GM12878 (cell line): ENCODE measurements around the gene MEGF6. TPM values are rescaled to one million over a fixed set of nuclear protein-coding genes. Genes with fewer than 3 reads are reported as not detected.

ENCODE experiments used
- ATAC-seq: fragments of 200-7000 bp; cut with Tn5 transposase; 3 replicates; pipeline ENCODE4 v1.9.1; 2020; ENCODE audit warnings: mild to moderate bottlenecking, moderate library complexity
- BruUV-seq: library from RNA; stranded (reverse); fragments of 400-500 nt; replicated peaks from 2 replicates; lab custom pipeline; 2021; lab: Mats Ljungman, UMichigan
- CTCF ChIA-PET: fragments of 300-600 bp; sonication (Branson Sonifier 250); formaldehyde crosslinking; extraction: SDS; loops from one replicate; lab custom pipeline; 2021; ENCODE audit warnings: inconsistent platforms; lab: Yijun Ruan, JAX
- POLR2A ChIA-PET: fragments of 350-600 bp; formaldehyde crosslinking; extraction: SDS; loops from one replicate; lab custom pipeline; 2021; ENCODE audit warnings: inconsistent platforms; lab: Charles Lee
- RAD21 ChIA-PET: fragments of 300-600 bp; sonication (Branson Sonifier 250); formaldehyde crosslinking; loops from one replicate; lab custom pipeline; 2023; ENCODE audit warnings: antibody characterized with exemption; ENCODE audit not compliant: unreplicated experiment; lab: Charles Lee
- SMC1A ChIA-PET: fragments of 300-600 bp; sonication (Branson Sonifier 250); formaldehyde crosslinking; loops from one replicate; lab custom pipeline; 2023; ENCODE audit not compliant: unreplicated experiment, uncharacterized antibody; lab: Charles Lee
- DNase-seq: peaks from one replicate; pipeline ENCODE4 v3.0.0-alpha.2; 2011; ENCODE audit warnings: low read depth, low spot score
- FAIRE-seq: peaks from 3 replicates; lab custom pipeline; 2011; peaks lifted over from hg19 to GRCh38; lab: Jason Lieb, UNC
- H2AFZ ChIP-seq: 2 replicates; pipeline ENCODE4 v1.6.0; 2011; ENCODE audit warnings: low read depth, low read length, control low read depth; ENCODE audit not compliant: control insufficient read depth
- H3K27ac ChIP-seq: 2 replicates; pipeline ENCODE4 v1.5.1; 2011; ENCODE audit warnings: control low read depth; ENCODE audit not compliant: control insufficient read depth, insufficient read depth
- H3K27me3 ChIP-seq, 2 experiments: replicated peaks in 1 of 2; 2 replicates each; pipeline versions ENCODE4 v1.6.0 to v1.6.1; 2011; ENCODE audit warnings: low read length in 1 of 2; ENCODE audit not compliant: control insufficient read depth in 2 of 2, insufficient read depth in 2 of 2
- H3K36me3 ChIP-seq, 2 experiments: 2 replicates each; pipeline ENCODE4 v1.5.1; 2011; ENCODE audit warnings: low read length in 1 of 2; ENCODE audit not compliant: control insufficient read depth in 2 of 2, insufficient read depth in 2 of 2
- H3K4me1 ChIP-seq: 2 replicates; pipeline ENCODE4 v1.6.1; 2011; ENCODE audit warnings: mild to moderate bottlenecking, low read length, moderate library complexity, mixed read lengths; ENCODE audit not compliant: control insufficient read depth, insufficient read depth
- H3K4me2 ChIP-seq: 2 replicates; pipeline ENCODE4 v1.6.0; 2011; ENCODE audit warnings: control low read depth; ENCODE audit not compliant: control insufficient read depth, insufficient read depth
- H3K4me3 ChIP-seq: fragments of 200-600 bp; sonication (generic); 2 replicates; pipeline ENCODE4 v1.5.1; 2016
- H3K79me2 ChIP-seq: 2 replicates; pipeline ENCODE4 v1.6.0; 2011; ENCODE audit warnings: low read length; ENCODE audit not compliant: control insufficient read depth, insufficient read depth
- H3K9ac ChIP-seq: 2 replicates; pipeline ENCODE4 v1.8.0; 2011; ENCODE audit warnings: low read length, control low read depth, mixed read lengths; ENCODE audit not compliant: control insufficient read depth, insufficient read depth
- H3K9me3 ChIP-seq: replicated peaks from 3 replicates; pipeline ENCODE4 v1.5.1; 2011; ENCODE audit warnings: mild to moderate bottlenecking, low read length; ENCODE audit not compliant: control insufficient read depth, insufficient read depth
- H4K20me1 ChIP-seq: 2 replicates; pipeline ENCODE4 v1.6.0; 2011; ENCODE audit not compliant: control insufficient read depth, insufficient read depth
- ESRRA ChIP-seq: IDR thresholded peaks from 2 replicates; pipeline ENCODE4 v1.6.1; 2012; ENCODE audit warnings: mild to moderate bottlenecking, low read length, improper control_type of control experiment
- NR2C2 ChIP-seq: IDR thresholded peaks from 2 replicates; pipeline ENCODE4 v1.6.1; 2011; ENCODE audit warnings: borderline replicate concordance, low read depth; ENCODE audit not compliant: control insufficient read depth, insufficient read length
- SMC3 ChIP-seq: IDR thresholded peaks from 2 replicates; pipeline ENCODE4 v1.6.1; 2011; ENCODE audit warnings: low read length, improper control_type of control experiment, borderline replicate concordance
- SREBF2 ChIP-seq: IDR thresholded peaks from 2 replicates; pipeline ENCODE4 v1.6.1; 2012; ENCODE audit warnings: mild to moderate bottlenecking, low read length
- TARDBP ChIP-seq: IDR thresholded peaks from 2 replicates; pipeline ENCODE4 v1.6.1; 2016; ENCODE audit warnings: borderline replicate concordance
- WGBS: methylation state at CpG from one replicate; pipeline ENCODE4 v1.1.6; 2016; ENCODE audit warnings: low lambda C conversion rate; ENCODE audit not compliant: insufficient replicate concordance, insufficient coverage; ENCODE audit errors: missing lambda C conversion rate; 5-methylcytosine and 5-hydroxymethylcytosine counted together
- in situ Hi-C: fragments of 300-500 bp; cut with MboI; formaldehyde crosslinking; loops from 9 replicates; pipeline ENCODE4 v1.14.3; 2018; ENCODE audit warnings: mixed read lengths
- intact Hi-C: fragments of 100-400 bp; cut with micrococcal nuclease; formaldehyde crosslinking; loops from one replicate; pipeline ENCODE4 v1.14.2; 2022; ENCODE audit not compliant: unreplicated experiment
- polyA plus RNA-seq, 11 experiments: library from polyadenylated mRNA; depleted of rRNA in 4 of 11; unstranded in 6 of 11; stranded (reverse) in 5 of 11; fragments of >200 nt; fragmentation: Nextera tagmentation in 4 of 11; fragmentation: Illumina TruSeq in 1 of 11; extraction: Ambion mirVana in 4 of 11; extraction: Trizol in 1 of 11; gene quantifications; 1 replicate in 1 of 11; 2 replicates in 10 of 11; pipeline versions ENCODE4 v1.2.1 to v1.2.3, GENCODE V29; 2011 to 2016; ENCODE audit warnings: inconsistent platforms in 2 of 11, missing spikeins in 2 of 11, low read depth in 1 of 11
- total RNA-seq, 4 experiments: library from RNA; depleted of rRNA in 3 of 4; stranded (reverse); fragments of >200 nt in 3 of 4; fragmentation: Illumina TruSeq in 1 of 4; extraction: Trizol in 1 of 4; gene quantifications; 2 replicates each; pipeline versions ENCODE4 v1.2.1 to v1.2.3, GENCODE V29; 2013 to 2021
- TF ChIP-seq, protein P1 (sequence below), 3 experiments: IDR thresholded peaks in 2 of 3; conservative IDR thresholded peaks in 1 of 3; 2 replicates each; pipeline ENCODE4 v1.5.1; 2011; ENCODE audit warnings: low read depth in 3 of 3, low read length in 3 of 3, mild to moderate bottlenecking in 3 of 3, control low read depth in 2 of 3, moderate library complexity in 2 of 3, inconsistent platforms in 1 of 3, mixed read lengths in 1 of 3; ENCODE audit not compliant: control insufficient read depth in 2 of 3, insufficient read depth in 1 of 3; ENCODE audit errors: extremely low read depth in 1 of 3
- TF ChIP-seq, protein P2 (sequence below): fragments of 450-650 bp; conservative IDR thresholded peaks from 2 replicates; pipeline ENCODE4 v1.6.1; 2017; ENCODE audit warnings: mild to moderate bottlenecking, moderate library complexity
- TF ChIP-seq, protein P3 (sequence below): fragments of 450-650 bp; formaldehyde crosslinking; IDR thresholded peaks from 2 replicates; pipeline ENCODE4 v1.4.0; 2022; ENCODE audit warnings: mild to moderate bottlenecking, moderate library complexity
- TF ChIP-seq, protein P4 (sequence below): fragments of 150-350 bp; IDR thresholded peaks from 2 replicates; pipeline ENCODE4 v1.6.1; 2016; ENCODE audit warnings: low read depth, low read length

Gene MEGF6
- total and polyA plus RNA-seq, 10 of the 15 experiments (the other 5 are each of a cell fraction or from before 2014, with no cell fraction given), result 0.03 to 0.41 TPM; not detected in 8

DNA sequence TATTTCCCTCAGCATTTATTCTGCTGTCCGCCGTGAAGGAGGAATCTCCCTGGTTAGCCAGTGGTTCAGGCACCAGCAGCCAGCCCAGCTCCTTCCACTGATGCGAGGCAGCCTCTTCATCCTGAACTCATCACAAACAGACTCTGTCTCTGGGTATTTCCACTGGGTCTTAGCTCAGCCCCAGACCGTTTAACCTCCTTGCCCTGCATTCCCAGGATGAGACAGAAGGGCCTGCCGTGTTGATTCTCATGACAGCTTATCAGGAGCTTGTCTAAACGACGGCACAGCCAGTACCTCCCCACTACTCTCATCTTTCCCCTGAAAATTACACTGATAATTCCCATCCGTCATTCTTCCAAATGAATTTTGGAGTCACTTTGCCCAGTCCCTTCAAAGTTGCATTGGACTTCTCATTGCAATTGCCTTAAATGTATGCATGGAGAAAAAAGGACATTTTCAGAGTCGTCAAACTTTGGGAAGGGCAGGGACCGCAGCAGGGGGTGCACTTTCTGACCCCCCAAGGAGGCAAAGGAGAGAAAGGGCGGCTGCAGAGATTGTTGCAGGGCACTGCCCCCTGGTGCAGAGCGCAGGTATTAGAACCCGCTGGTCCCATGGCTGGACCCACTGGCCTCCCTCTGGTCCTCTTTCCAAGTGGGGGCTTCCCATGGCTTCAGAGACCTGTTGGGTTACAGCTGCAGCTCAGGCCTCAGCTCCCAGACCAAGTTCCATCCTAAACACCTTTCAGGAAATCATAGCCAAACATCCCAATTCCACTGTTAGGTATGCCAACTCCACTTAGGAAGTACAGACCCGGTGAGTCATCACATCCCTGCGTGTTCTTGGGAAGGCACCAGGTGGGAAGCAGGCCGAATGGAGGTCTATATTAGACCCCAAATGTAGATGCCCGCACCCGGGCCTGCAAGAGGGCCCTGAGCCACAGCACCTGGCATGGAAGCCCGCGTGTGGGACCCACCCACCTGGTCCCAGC is 3.7 kb upstream of the MEGF6 start:
- H3K36me3 ChIP-seq, result no peaks in the 10 kb centered on the region
- ChIA-PET SMC1A (interaction anchor here (0.9 to 1.2 kb wide), 3 partner anchors 21 to 52 kb away, joined by 3 to 7 read pairs (median 5); no protein-coding TSS in a partner anchor), RAD21 (interaction anchor here (0.8 kb wide), 1 partner anchor 62 kb away, joined by 4 read pairs; no protein-coding TSS in a partner anchor), POLR2A (interaction anchor here (0.9 kb wide), 1 partner anchor 45 kb away, joined by 4 read pairs; no protein-coding TSS in a partner anchor), CTCF (interaction anchor here (0.7 to 2.5 kb wide), 11 partner anchors 8 to 162 kb away, joined by 3 to 12 read pairs (median 3); no protein-coding TSS in a partner anchor)
- in situ Hi-C loops, result loop anchor here (5.0 kb wide), 1 partner anchor 163 kb away; the partner anchor contains the start of gene ARHGEF16
- no peak overlapping the region for H2AFZ ChIP-seq
- H3K27ac ChIP-seq, result no peak overlapping the region
- DNase-seq (no peak), FAIRE-seq (no peak), ATAC-seq (peak; percentile 54)
- WGBS, result 26% methylated on average over 20 of the region's 20 CpGs
- intact Hi-C loops, result loop anchor here (1.0 kb wide), 2 partner anchors 50 to 124 kb away; no protein-coding TSS in a partner anchor
- no TSS peak for BruUV-seq
- H3K79me2 ChIP-seq, result no peaks in the 10 kb centered on the region
- H3K4me2 ChIP-seq, result no peak overlapping the region
- no peaks in the 10 kb centered on the region for H4K20me1 ChIP-seq
- no peaks in the 10 kb centered on the region for H3K9me3 ChIP-seq
- H3K27me3 ChIP-seq, result peaks cover 4 to 5% of the 10 kb centered on the region in 2 experiments; a peak in 3 of 4 replicates
- no peaks in the 10 kb centered on the region for H3K4me1 ChIP-seq
- H3K4me3 ChIP-seq, result no peak overlapping the region
- H3K9ac ChIP-seq, result no peak overlapping the region
- TF ChIP-seq, protein P1, sequence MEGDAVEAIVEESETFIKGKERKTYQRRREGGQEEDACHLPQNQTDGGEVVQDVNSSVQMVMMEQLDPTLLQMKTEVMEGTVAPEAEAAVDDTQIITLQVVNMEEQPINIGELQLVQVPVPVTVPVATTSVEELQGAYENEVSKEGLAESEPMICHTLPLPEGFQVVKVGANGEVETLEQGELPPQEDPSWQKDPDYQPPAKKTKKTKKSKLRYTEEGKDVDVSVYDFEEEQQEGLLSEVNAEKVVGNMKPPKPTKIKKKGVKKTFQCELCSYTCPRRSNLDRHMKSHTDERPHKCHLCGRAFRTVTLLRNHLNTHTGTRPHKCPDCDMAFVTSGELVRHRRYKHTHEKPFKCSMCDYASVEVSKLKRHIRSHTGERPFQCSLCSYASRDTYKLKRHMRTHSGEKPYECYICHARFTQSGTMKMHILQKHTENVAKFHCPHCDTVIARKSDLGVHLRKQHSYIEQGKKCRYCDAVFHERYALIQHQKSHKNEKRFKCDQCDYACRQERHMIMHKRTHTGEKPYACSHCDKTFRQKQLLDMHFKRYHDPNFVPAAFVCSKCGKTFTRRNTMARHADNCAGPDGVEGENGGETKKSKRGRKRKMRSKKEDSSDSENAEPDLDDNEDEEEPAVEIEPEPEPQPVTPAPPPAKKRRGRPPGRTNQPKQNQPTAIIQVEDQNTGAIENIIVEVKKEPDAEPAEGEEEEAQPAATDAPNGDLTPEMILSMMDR (IDR thresholded peaks at IDR 0.05 in 2 of 3, conservative IDR thresholded peaks at IDR 0.05 in 1 of 3; ENCODE audit: control insufficient read depth in 2 of 3, extremely low read depth in 1 of 3, insufficient read depth in 1 of 3, low read depth in 3 of 3, low read length in 3 of 3), result peak; percentile 47 to 74 (median 57)
- no peak for TF ChIP-seq TARDBP
- TF ChIP-seq SREBF2, result no peak
- no peak for TF ChIP-seq ESRRA
- TF ChIP-seq, protein P2, sequence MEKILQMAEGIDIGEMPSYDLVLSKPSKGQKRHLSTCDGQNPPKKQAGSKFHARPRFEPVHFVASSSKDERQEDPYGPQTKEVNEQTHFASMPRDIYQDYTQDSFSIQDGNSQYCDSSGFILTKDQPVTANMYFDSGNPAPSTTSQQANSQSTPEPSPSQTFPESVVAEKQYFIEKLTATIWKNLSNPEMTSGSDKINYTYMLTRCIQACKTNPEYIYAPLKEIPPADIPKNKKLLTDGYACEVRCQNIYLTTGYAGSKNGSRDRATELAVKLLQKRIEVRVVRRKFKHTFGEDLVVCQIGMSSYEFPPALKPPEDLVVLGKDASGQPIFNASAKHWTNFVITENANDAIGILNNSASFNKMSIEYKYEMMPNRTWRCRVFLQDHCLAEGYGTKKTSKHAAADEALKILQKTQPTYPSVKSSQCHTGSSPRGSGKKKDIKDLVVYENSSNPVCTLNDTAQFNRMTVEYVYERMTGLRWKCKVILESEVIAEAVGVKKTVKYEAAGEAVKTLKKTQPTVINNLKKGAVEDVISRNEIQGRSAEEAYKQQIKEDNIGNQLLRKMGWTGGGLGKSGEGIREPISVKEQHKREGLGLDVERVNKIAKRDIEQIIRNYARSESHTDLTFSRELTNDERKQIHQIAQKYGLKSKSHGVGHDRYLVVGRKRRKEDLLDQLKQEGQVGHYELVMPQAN, result no peak
- TF ChIP-seq, protein P3, sequence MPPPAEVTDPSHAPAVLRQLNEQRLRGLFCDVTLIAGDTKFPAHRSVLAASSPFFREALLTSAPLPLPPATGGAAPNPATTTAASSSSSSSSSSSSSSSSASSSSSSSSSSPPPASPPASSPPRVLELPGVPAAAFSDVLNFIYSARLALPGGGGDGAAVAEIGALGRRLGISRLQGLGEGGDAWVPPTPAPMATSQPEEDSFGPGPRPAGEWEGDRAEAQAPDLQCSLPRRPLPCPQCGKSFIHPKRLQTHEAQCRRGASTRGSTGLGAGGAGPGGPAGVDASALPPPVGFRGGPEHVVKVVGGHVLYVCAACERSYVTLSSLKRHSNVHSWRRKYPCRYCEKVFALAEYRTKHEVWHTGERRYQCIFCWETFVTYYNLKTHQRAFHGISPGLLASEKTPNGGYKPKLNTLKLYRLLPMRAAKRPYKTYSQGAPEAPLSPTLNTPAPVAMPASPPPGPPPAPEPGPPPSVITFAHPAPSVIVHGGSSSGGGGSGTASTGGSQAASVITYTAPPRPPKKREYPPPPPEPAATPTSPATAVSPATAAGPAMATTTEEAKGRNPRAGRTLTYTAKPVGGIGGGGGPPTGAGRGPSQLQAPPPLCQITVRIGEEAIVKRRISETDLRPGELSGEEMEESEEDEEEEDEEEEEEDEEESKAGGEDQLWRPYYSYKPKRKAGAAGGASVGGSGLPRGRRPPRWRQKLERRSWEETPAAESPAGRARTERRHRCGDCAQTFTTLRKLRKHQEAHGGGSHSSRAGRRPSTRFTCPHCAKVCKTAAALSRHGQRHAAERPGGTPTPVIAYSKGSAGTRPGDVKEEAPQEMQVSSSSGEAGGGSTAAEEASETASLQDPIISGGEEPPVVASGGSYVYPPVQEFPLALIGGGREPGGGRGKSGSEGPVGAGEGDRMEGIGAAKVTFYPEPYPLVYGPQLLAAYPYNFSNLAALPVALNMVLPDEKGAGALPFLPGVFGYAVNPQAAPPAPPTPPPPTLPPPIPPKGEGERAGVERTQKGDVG (CRISPR knock-in tag), result no peak
- peak; percentile 54; the same call in 1 of the 2 replicates for TF ChIP-seq SMC3
- TF ChIP-seq, protein P4, sequence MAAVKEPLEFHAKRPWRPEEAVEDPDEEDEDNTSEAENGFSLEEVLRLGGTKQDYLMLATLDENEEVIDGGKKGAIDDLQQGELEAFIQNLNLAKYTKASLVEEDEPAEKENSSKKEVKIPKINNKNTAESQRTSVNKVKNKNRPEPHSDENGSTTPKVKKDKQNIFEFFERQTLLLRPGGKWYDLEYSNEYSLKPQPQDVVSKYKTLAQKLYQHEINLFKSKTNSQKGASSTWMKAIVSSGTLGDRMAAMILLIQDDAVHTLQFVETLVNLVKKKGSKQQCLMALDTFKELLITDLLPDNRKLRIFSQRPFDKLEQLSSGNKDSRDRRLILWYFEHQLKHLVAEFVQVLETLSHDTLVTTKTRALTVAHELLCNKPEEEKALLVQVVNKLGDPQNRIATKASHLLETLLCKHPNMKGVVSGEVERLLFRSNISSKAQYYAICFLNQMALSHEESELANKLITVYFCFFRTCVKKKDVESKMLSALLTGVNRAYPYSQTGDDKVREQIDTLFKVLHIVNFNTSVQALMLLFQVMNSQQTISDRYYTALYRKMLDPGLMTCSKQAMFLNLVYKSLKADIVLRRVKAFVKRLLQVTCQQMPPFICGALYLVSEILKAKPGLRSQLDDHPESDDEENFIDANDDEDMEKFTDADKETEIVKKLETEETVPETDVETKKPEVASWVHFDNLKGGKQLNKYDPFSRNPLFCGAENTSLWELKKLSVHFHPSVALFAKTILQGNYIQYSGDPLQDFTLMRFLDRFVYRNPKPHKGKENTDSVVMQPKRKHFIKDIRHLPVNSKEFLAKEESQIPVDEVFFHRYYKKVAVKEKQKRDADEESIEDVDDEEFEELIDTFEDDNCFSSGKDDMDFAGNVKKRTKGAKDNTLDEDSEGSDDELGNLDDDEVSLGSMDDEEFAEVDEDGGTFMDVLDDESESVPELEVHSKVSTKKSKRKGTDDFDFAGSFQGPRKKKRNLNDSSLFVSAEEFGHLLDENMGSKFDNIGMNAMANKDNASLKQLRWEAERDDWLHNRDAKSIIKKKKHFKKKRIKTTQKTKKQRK, result no peak
- no peak for TF ChIP-seq NR2C2
